AG10803 (cell line): Measurements from ENCODE around the gene BTRC.
"Not testable (repeated sequence)": the region's sequence is repeated elsewhere in the genome, so short reads cannot be mapped to it uniquely, and the experiment has no call there.

Source experiments
- DNase-seq: peaks from one replicate; pipeline ENCODE4 v3.0.0; 2010; ENCODE audit warnings: low read depth
- H3K4me3 ChIP-seq: 2 replicates; pipeline ENCODE4 v1.5.1; 2011; ENCODE audit warnings: mild to moderate bottlenecking, low read length, control low read depth
- TF ChIP-seq, protein P1 (sequence below): conservative IDR thresholded peaks from 2 replicates; pipeline ENCODE4 v1.5.1; 2011; ENCODE audit warnings: mild to moderate bottlenecking, low read length, control low read depth, inconsistent platforms

Gene BTRC

GRCh38 chr10:101414034-101414433 is 60.1 kb downstream of the BTRC start:
- no peak overlapping the region for H3K4me3 ChIP-seq
- DNase-seq, result no peak
- TF ChIP-seq, protein P1, sequence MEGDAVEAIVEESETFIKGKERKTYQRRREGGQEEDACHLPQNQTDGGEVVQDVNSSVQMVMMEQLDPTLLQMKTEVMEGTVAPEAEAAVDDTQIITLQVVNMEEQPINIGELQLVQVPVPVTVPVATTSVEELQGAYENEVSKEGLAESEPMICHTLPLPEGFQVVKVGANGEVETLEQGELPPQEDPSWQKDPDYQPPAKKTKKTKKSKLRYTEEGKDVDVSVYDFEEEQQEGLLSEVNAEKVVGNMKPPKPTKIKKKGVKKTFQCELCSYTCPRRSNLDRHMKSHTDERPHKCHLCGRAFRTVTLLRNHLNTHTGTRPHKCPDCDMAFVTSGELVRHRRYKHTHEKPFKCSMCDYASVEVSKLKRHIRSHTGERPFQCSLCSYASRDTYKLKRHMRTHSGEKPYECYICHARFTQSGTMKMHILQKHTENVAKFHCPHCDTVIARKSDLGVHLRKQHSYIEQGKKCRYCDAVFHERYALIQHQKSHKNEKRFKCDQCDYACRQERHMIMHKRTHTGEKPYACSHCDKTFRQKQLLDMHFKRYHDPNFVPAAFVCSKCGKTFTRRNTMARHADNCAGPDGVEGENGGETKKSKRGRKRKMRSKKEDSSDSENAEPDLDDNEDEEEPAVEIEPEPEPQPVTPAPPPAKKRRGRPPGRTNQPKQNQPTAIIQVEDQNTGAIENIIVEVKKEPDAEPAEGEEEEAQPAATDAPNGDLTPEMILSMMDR, result no peak

DNA sequence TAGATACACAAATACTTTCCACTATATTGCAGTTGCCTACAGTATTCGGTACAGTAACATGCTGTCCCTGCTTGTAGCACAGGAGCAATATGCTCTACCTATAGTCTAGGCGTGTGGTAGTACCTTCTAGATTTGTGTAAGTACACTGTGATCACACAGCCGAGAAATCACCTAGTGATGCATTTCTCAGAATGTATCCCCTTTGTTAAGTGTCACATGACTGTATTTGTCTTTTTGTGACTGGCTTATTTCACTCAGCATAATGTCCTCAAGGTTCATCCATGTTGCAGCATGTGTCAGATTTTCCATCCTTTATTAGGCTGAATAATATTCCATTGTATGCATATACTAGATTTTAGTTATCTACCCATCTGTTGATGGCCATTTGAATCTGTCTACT is 61.9 kb downstream of the BTRC start:
- no peak overlapping the region for H3K4me3 ChIP-seq
- TF ChIP-seq, protein P1, result no peak
- no peak for DNase-seq

GRCh38 chr10:101421967-101422366 is 68.0 kb downstream of the BTRC start:
- H3K4me3 ChIP-seq, DNase-seq: not testable (repeated sequence)

DNA sequence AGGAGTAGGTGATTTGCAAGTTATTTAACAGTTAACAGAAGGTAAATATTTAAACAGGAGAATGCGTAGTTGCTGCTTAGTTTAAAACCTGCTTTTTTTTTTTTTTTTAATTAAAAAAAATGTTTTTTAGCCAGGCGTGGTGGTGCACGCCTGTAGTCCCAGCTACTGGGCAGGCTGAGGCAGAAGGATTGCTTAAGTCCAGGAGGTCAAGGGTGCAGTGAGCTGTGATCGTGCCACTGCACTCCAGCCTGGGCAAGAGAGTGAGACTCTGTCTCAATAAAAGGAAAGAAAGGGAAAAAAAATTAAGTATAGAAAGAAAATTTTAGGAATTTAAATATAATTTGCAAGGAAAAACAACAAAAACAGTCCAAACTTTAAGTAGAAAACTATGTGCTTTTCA is 71.6 kb downstream of the BTRC start:
- no peak overlapping the region for H3K4me3 ChIP-seq
- DNase-seq, result no peak
- TF ChIP-seq, protein P1, result no peak

GRCh38 chr10:101428036-101428435 is 74.1 kb downstream of the BTRC start:
- TF ChIP-seq, protein P1, result no peak
- no peak for DNase-seq
- H3K4me3 ChIP-seq, result no peak overlapping the region

DNA sequence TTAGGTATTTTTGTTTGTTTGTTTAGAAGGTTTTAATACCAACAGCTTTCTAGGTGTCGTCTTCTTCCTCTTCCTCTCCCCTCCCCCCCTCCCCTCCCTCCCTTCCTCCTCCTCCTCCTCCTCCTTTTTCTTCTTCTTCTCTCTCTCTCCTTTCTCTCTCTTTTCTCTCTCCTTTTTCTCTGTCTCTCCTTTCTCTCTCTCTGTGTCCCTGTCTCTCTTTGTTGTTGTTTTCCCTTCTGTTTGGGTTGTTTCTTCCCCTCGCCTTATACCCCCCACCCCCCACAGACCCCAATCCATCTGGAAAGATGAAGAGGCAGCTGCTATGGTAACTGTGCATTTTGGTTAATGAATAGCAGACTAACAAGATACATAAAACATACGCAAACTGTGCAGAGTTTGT is 75.5 kb downstream of the BTRC start:
- DNase-seq, result no peak
- TF ChIP-seq, protein P1, result no peak

DNA sequence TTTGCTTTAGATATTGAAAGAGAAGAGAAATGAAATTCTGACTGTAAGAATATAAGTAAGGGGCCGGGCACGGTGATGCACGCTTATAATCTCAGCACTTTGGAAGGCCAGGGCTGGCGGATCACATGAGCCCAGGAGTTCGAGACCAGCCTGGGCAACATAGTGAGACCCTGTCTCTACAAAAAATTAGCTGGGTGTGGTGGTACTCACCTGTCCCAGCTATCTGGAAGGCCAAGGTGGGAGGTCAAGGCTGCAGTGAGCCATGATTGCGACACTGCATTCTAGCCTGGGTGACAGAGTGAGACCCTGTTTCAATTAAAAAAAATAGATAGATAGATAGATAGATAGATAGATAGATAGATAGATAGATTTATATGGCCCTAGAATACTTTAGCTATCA is 82.3 kb downstream of the BTRC start:
- TF ChIP-seq, protein P1, result no peak
- no peak for DNase-seq
- H3K4me3 ChIP-seq, result no peak overlapping the region

More for the DNA sequence above, 75.5 kb downstream of the BTRC start:
- H3K4me3 ChIP-seq, result no peak overlapping the region

DNA sequence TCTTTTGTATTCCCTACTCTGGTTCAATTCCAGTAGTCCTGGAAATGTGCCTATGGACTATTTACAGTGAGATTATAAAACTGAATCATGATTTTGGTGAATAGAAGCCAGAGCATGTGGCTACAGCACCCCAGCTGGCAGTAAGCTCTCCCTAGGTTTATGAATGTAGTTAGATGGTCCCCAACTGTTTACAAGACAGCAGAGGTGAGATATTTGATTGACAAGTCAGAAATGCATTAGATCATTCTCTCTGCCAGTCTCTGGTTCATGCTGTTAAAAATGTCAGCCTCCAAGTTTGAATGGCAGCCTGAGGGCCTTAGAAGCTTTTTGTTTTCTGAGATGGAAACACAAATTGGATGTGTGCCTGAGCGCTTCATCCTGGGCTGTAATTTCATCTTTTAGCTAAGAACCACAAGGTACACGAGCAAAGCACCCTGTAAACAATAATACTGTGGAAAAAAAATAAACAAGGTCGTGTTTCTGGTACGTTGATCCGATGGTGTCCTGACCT is 85.0 kb downstream of the BTRC start:
- TF ChIP-seq, protein P1, result no peak
- no peak for DNase-seq
- no peak overlapping the region for H3K4me3 ChIP-seq
